ENCODE measurements around the gene SNUPN. TPM values are rescaled to one million over a fixed set of nuclear protein-coding genes. Genes with fewer than 3 reads are reported as not detected.

SNUPN gene
- polyA plus RNA-seq, 1 donor (not counting 4 experiments of a cell fraction or from before 2014, with no cell fraction given), result 24.9 TPM

DNA sequence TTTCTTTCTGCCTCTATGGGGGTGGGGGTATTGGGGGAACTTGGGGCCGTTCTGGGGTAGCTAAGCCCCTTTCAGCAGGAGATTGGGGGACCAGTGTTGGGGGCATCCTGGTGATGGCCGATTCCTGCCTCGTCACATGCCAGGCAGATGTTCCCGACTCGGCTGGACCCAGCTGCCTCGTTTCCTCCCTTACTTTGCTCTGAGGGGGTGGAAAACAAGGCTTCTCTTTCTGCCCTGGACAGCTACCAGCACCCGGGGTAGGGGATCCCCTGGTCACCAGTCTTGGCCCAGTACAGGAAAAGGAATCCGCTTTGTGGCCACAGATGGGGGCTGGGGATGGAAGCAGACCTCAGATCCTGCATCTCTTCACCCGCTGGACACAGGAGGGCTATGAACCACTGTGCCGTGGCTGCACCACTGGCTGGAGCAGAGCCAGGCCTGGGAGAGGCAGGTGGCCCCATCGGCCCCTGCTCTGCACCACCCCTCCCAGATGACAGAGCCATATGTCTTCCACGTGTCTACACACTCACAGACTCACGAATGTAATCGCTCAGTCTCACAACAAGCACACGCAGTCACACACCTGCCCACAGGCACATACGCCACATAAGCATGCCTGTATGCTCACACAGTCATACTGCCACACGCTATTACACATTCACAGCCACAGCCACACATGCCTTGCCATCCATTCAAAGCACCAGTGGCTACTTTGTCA lies 34.6 kb upstream of the SNUPN start:
- Histone ChIP-seq H4K20me1 (ENCODE audit: control insufficient read depth, extremely low read depth, insufficient read depth, low read length) (peaks cover 5% of the 10 kb centered on the region), H2AFZ (ENCODE audit: control insufficient read depth, low read length) (no peak overlapping the region), H3K27me3 (ENCODE audit: control insufficient read depth, extremely low read depth, insufficient read depth, low read length) (no peaks in the 10 kb centered on the region), H3K79me2 (ENCODE audit: control insufficient read depth, insufficient read depth, low read length) (peaks cover 24% of the 10 kb centered on the region), H3K27ac (ENCODE audit: control insufficient read depth, insufficient read depth, low read length) (peak overlapping the region; percentile 98), H3K4me2 (ENCODE audit: control insufficient read depth, extremely low read depth, insufficient read depth, low read depth, low read length) (no peak overlapping the region), H3K9me3 (ENCODE audit: control insufficient read depth, low read depth, low read length) (no peaks in the 10 kb centered on the region), H3K4me3 (ENCODE audit: control insufficient read depth in 2 of 3, extremely low read depth in 1 of 3, insufficient read depth in 2 of 3, low read depth in 1 of 3, low read length in 3 of 3) (no peak overlapping the region), H3K4me1 (ENCODE audit: control insufficient read depth, extremely low read depth, insufficient read depth, low read length) (peaks cover 64% of the 10 kb centered on the region), H3K36me3 (ENCODE audit: control insufficient read depth in 2 of 2, extremely low read depth in 1 of 2, insufficient read depth in 2 of 2, low read length in 2 of 2) (peaks cover 25 to 27% of the 10 kb centered on the region in 2 experiments), H3K9me1 (ENCODE audit: control insufficient read depth, extremely low read depth, insufficient read depth, low read length) (no peaks in the 10 kb centered on the region), H3K9ac (ENCODE audit: control insufficient read depth, extremely low read depth, insufficient read depth, low read length) (peak overlapping the region; percentile 75)
- TF ChIP-seq EZH2 (IDR thresholded peaks at IDR 0.05; ENCODE audit: low read length), result no peak
- TF ChIP-seq, protein P1, sequence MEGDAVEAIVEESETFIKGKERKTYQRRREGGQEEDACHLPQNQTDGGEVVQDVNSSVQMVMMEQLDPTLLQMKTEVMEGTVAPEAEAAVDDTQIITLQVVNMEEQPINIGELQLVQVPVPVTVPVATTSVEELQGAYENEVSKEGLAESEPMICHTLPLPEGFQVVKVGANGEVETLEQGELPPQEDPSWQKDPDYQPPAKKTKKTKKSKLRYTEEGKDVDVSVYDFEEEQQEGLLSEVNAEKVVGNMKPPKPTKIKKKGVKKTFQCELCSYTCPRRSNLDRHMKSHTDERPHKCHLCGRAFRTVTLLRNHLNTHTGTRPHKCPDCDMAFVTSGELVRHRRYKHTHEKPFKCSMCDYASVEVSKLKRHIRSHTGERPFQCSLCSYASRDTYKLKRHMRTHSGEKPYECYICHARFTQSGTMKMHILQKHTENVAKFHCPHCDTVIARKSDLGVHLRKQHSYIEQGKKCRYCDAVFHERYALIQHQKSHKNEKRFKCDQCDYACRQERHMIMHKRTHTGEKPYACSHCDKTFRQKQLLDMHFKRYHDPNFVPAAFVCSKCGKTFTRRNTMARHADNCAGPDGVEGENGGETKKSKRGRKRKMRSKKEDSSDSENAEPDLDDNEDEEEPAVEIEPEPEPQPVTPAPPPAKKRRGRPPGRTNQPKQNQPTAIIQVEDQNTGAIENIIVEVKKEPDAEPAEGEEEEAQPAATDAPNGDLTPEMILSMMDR (optimal IDR thresholded peaks at IDR 0.05 in 1 of 3, IDR thresholded peaks at IDR 0.05 in 1 of 3, conservative IDR thresholded peaks at IDR 0.05 in 1 of 3; ENCODE audit: extremely low read depth in 1 of 3, insufficient read depth in 2 of 3, low read length in 3 of 3), result no peak
- DNase-seq (ENCODE audit: low read depth, low spot score) (no peak), FAIRE-seq (no peak)
- dilution Hi-C loops (cut with MboI; ENCODE audit: extremely low pct_ligation_motif_present, low sequenced_read_pairs), result no loop called here

- H3K4me1 ChIP-seq (ENCODE audit: control insufficient read depth, extremely low read depth, insufficient read depth, low read length), result peaks cover 63% of the 10 kb centered on the region
- no peaks in the 10 kb centered on the region for H3K9me3 ChIP-seq (ENCODE audit: control insufficient read depth, low read depth, low read length)
- no peak overlapping the region for H3K9ac ChIP-seq (ENCODE audit: control insufficient read depth, extremely low read depth, insufficient read depth, low read length)
- peaks cover 29 to 32% of the 10 kb centered on the region in 2 experiments for H3K36me3 ChIP-seq (ENCODE audit: control insufficient read depth in 2 of 2, extremely low read depth in 1 of 2, insufficient read depth in 2 of 2, low read length in 2 of 2)
- H3K27me3 ChIP-seq (ENCODE audit: control insufficient read depth, extremely low read depth, insufficient read depth, low read length), result no peaks in the 10 kb centered on the region
- H3K4me2 ChIP-seq (ENCODE audit: control insufficient read depth, extremely low read depth, insufficient read depth, low read depth, low read length), result no peak overlapping the region
- peak overlapping the region; percentile 1 for H3K27ac ChIP-seq (ENCODE audit: control insufficient read depth, insufficient read depth, low read length)
- H3K9me1 ChIP-seq (ENCODE audit: control insufficient read depth, extremely low read depth, insufficient read depth, low read length), result no peaks in the 10 kb centered on the region
- H3K4me3 ChIP-seq (ENCODE audit: control insufficient read depth in 2 of 3, extremely low read depth in 1 of 3, insufficient read depth in 2 of 3, low read depth in 1 of 3, low read length in 3 of 3), result no peak overlapping the region
- TF ChIP-seq, protein P1 (optimal IDR thresholded peaks at IDR 0.05 in 1 of 3, IDR thresholded peaks at IDR 0.05 in 1 of 3, conservative IDR thresholded peaks at IDR 0.05 in 1 of 3; ENCODE audit: extremely low read depth in 1 of 3, insufficient read depth in 2 of 3, low read length in 3 of 3), result no peak
- TF ChIP-seq EZH2 (IDR thresholded peaks at IDR 0.05; ENCODE audit: low read length), result no peak
- H4K20me1 ChIP-seq (ENCODE audit: control insufficient read depth, extremely low read depth, insufficient read depth, low read length), result peaks cover 5% of the 10 kb centered on the region
- dilution Hi-C loops (cut with MboI; ENCODE audit: extremely low pct_ligation_motif_present, low sequenced_read_pairs), result no loop called here
- H3K79me2 ChIP-seq (ENCODE audit: control insufficient read depth, insufficient read depth, low read length), result peaks cover 32% of the 10 kb centered on the region
- H2AFZ ChIP-seq (ENCODE audit: control insufficient read depth, low read length), result no peak overlapping the region
- FAIRE-seq, result no peak
- no peak for DNase-seq (ENCODE audit: low read depth, low spot score)
These were observed 33.7 kb upstream of the SNUPN start for GRCh38 chr15:75659141-75659771.
